Activated T-cell treated with anti-CD3 and anti-CD28 coated beads for 1 hour (primary cell): ENCODE results near the gene ACADSB.

Experiments
- DNase-seq: peaks from one replicate; pipeline ENCODE4 v3.0.0-alpha.2; 2020; ENCODE audit warnings: low read depth

The ACADSB gene

DNA sequence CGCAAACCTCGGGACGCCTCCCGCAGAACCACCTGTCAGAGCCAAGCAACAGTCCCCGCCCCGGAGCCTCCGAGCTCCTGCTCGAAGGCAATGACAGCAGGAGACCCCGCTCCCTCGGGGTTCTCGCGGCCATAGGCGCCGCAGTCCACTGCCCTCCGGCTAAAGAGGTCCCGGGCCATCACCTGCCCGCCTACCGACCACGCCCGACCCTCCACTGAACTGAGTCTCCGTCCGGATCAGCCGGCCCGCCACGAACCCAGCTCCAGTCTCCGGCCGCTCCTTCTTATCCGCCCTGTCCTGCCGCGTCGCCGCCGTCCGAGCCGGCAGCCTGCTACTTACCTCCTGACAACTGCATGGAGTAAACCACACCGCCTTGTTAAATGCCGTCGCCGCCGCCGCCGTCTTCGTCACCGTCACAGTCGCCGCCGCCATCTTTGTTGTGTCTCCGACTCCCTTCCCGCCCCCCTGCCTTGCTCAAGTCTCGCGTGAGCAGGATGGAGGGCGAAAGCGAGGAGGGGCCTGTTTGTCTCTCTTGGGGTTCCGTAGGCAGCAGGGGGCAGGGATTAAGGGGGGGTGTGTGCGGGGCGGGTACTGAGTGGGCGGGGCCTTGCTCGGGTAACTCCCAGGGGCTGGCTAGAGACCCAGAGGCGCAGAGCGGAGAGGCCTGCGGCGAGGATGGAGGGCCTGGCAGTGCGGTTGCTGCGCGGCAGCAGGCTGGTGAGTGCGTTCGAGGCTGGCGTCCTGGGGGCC, at the start of gene ACADSB, which contains the start of gene IKZF5:
Gene ACADSB (plus strand): TSS at position 652 of the 750 bp plus-strand sequence. CDS start 24 bp downstream, at position 676.
Gene IKZF5 (minus strand): TSS at position 441 of the 750 bp plus-strand sequence. CDS start 10,170 bp downstream, outside the sequence.
- peak; percentile 93 for DNase-seq

DNA sequence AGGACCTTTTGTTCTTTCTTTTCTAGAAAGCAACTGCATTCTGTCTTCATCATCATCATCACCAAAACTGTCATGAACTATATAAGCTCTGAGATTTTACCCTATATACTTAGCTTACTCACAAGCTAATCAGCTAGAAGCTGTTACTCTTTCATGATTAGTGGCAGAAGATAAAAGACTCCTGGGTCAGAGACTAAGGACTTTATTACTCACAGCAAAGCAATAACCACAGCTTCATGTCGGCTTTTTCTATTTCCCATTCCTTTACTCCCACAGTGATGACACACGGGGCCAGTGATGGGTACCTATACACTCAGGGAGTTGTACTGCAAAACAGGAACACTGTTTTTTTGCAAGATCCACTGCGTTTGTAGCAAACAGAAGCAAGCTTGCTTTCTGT, 46.4 kb upstream of the ACADSB start:
- no peak for DNase-seq

DNA sequence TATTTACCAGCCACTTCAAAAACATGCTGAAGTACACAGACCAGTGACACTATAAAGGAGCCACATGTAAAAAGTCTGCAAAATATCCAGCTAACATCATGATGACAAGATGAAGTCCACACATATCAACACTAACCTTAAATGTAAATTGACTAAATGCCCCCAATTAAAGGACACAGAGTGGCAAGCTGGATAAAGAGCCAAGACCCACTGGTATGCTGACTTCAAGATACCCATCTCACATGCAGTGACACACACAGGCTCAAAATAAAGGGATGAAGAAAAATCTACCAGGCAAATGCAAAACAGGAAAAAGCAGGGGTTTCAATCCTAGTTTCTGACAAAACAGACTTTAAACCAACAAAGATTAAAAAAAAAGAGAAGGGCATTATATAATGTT, 41.9 kb upstream of the ACADSB start:
- no peak for DNase-seq

- no peak for DNase-seq
These were observed 40.1 kb upstream of the ACADSB start for GRCh38 chr10:122968698-122969097.

DNA sequence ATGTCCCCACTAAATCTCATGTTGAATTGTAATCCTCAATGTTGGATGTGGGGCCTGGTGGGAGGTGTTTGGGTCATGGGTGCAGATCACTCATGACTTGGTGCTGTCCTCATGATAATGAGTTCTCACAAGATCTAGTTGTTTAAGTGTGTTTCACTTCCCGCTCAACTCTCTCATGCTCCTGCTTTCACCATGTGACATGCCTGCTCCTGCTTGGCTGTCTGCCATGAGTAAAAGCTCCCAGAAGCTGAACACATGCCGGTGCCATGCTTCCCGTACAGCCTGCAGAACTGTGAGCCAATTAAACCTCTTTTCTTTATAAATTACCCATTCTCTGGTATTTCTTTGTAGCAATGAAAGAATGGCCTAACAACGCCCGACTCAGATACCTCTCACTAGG, 34.8 kb upstream of the ACADSB start:
- DNase-seq = no peak

DNA sequence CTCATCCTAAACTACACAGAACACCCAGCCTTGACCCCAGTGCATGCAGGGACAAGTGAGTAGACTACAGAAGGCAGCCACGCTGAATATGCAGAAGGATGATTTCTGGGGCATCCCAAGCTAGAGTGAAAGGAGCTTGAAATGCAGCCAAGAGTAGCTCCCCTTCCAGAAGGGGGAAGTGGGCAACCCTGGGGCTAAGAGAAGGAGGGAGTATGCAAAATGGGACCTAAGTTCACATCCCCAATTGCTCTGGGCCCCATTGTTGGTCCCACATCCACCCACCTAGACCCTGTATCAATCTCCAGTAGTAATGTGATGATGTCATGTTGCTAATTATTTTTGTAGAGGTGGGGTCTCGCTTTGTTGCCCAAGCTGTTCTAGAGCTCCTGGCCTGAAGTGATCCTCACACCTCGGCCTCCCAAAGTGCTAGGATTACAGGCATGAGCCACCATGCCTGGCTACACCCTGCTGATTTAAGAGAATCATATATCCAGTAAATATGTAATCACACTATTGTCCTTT, 34.2 kb upstream of the ACADSB start:
- DNase-seq = no peak

DNA sequence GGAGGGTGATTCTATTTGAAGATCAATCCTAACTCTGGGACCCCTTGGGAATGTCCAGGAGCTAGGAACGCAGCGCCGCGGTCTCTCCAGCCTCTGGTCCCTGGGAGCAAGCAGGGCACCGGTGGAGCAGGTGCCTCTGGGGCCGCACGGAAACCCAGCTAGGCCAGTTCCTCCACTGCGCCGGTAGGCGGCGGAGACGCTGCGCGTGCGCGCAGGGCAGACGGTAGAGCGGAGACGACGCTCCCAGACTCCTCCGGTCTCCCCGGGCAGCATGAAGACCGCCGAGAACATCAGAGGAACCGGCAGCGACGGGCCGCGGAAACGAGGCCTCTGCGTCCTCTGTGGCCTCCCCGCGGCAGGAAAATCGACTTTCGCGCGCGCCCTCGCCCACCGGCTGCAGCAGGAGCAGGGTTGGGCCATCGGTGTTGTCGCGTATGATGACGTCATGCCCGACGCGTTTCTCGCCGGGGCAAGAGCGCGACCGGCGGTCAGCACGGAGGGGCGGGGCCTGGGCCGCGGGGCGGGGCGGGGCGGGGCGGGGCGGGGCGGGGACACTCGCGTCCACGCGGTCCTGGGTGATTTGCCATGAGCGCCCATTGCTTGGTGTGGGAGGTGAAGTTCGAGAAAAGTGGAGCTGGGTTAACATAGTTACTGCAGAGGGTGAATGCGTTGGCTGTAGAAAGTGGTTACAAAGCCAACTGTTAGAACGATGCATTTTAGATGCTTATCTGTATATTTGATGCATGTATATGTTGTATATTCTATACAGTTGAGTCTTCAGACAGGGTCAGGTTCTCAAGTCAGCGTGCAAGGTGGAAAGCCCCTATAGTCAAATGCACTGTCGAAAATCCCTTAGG, 28.4 kb upstream of the ACADSB start, which contains the start of gene PSTK:
Gene PSTK (plus strand): TSS at position 193 of the 857 bp plus-strand sequence. CDS start 79 bp downstream, at position 272.
- peak; percentile 74 for DNase-seq

- no peak for DNase-seq
These were observed 27.7 kb upstream of the ACADSB start for GRCh38 chr10:122981066-122981464.

GRCh38 chr10:122983898-122984297, 24.9 kb upstream of the ACADSB start:
- DNase-seq = no peak

- no peak for DNase-seq
These were observed 24.1 kb upstream of the ACADSB start for GRCh38 chr10:122984708-122985107.

GRCh38 chr10:122986335-122986734, 22.5 kb upstream of the ACADSB start:
- no peak for DNase-seq

DNA sequence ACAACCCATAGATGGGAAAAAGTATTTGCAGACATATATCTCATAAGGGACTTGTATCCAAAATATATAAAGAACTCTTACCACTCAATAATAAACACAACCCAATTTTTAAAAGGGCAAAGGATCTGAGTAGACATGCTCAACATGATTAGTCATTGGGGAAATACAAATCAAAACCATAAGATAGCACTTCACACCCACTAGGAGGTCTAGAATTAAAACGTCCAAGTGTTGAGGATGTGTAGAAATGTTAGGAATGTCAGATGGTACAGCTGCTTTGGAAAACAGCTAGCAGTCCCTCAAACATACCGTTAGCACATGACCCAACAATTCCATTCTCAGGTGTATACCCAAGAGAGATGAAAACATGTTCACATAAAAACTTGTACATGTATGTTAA, 20.3 kb upstream of the ACADSB start:
- no peak for DNase-seq

GRCh38 chr10:122990278-122990677, 18.5 kb upstream of the ACADSB start:
- DNase-seq = no peak

DNA sequence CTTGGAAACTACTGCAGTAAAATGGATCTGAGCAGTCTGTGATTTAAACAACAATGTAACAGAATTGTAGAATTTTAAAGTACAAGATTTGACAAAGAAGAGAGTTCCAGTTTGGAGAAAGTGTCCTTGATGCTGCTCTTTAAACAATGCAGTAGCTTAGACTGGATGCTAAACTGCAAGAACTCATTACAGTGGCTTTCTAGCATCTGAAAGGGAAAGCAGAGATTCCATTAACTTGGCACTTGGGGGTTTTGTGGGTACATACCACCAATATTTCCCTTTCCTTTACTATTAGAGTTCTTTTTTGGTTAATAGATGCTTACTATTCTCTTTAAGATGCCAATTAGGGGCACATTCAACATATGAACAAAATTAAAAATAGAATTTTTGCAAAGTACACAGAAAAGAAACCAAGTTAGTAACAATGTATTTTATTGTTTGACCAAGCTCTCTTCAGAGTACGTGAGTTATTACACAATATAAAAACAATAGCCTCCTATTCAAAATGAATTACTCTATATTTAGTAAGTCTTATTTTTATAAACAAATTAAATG, 16.7 kb upstream of the ACADSB start:
- no peak for DNase-seq

DNA sequence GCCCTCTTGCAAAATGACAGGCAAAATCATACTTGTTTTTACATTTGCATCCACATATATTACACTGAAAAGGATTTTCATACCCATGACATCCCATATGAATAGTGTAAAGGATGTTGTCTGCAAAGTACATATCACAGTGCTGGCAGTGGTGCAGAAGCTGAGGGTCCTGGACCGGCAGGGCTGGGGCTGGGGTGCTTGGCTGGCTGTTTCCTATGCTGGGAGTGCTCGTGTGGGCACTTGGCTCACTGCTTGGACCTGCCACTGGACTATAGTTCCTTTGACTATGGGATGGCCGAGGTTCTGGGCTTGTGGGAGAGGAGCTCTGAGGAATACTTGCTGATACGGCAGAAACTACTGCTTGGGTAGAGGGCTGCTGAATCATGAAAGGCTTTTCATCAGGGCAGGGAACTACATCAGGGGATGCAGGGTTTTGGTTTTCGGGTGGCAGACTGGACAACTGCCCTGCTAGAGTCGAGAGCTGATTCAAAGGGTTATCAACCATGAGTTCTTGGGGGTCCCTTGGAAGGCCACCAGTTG, 14.9 kb upstream of the ACADSB start:
- no peak for DNase-seq

DNA sequence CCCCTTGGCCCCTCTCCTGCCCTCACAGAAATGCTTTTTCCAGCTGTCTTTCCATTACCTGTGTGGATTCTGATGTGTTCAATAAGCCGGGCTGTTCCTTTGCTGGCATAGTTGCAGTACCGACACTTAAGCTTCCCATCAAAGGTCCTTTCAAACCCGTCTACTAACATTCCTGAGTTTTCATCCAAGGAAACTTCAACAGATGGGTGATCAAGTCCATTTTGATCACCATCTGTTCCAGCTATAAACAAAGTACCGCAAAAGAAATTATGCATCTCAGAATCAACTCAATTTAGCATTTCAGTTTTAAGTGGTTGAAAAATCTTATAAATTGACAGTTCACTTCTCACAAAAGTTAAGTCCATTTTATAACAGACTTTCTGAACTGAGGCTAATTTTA, 12.9 kb upstream of the ACADSB start:
- DNase-seq = no peak

DNA sequence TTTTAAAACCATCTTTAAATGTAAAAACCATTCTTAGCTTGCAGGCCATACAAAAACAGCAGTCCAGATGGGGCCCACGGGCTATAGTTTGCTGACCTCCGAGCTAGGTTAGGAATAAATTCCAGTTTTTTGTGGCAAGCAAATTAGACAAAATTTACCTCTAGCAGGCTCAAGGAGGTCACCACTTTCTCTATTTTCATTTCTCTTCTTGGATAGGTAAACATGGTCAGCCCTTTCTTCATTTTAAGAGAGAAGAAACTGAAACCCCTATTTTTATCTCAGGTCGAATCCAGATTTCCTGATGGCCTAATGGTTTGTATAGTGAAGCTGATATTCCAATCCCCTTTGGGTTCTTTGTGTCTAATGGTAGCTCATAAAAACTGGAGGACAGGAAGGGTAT, 10.9 kb upstream of the ACADSB start:
- no peak for DNase-seq

DNA sequence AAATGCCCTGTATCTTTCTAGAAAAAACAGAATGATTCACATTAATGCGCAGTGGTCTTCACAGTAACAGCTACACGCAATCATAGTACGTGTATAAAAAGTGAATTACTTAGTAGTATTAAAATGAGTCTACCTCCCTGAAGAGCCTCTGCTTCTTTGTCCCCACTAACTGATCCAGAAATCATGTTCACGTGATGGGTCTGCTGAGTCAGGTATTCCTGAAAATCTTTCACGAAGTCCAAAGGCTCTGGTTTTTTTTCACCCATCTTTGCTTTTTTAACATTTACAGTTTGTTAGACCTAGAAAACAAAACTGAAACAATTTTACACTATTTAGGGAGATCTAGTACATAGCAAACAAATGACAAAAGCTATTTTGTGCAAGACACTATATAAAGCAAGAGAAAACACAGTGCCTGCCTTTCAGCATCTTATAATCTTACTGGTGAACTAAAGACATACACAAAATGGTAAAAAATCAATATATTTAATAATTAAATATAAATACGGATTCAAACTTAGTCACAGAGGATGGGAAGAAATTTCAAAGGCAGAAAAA, 10.4 kb upstream of the ACADSB start:
- DNase-seq = no peak

- DNase-seq = no peak
These were observed 9.9 kb upstream of the ACADSB start for GRCh38 chr10:122998934-122999333.

DNA sequence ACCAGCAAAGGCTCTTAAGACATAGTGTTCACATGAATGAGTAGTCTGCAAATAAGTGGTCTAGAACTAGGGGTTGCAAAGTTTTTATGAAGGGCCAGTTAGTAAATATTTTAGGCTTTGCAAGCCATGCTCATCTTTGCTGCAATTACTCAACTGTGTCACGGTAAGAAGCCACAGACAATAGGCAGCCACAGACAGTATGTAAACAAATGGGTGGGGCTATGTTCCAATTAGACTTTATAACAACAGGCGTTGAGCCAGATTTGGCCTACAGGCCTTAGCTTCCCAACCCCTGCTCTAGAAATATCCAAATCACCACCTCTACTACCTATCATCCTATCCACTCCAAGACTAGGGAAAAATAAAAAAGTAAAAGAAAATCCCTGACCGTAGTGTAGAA, 9.5 kb upstream of the ACADSB start:
- no peak for DNase-seq

GRCh38 chr10:123000155-123000554, 8.7 kb upstream of the ACADSB start:
- no peak for DNase-seq

DNA sequence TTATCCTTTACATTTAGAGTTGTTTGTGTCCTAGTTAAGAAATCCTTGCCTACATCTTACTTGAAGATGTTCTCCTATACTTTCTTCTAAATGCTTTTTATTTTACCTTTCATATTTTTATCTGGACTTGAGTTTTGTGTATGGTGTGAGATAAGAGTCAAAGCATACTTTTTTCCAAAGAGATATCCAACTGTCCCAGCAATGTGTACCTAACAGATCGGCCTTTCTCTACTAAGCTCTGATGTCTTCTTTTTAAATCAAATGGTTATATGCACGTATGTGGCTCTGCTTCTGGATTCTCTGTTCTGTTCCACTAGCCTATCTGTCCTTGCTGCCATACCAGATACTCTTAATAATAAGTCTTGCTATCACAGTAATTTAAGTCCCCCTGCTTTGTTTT, 7.4 kb upstream of the ACADSB start:
- DNase-seq = no peak
